ENCODE measurements around the gene C3orf85.

DNA sequence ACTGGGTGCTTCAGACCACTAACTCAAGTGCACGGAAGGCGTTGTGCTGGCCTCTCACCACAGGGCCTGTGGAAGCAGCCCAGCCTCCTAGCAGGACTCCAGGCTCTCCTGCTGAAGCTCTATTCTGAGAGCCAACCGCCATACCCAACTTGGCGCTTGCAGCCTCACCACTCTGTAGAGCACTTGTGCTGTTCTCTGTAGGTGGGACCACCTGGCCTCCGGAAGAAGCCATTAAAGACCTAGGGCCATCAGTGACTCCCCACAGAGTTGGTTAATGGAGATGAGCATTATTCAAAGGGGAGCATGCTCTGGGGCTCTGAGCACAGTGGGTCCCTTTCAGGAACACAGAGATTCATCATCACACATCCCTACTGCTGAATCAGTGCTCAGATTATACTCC, 50.9 kb downstream of the C3orf85 start:
- TF ChIP-seq, protein P1, sequence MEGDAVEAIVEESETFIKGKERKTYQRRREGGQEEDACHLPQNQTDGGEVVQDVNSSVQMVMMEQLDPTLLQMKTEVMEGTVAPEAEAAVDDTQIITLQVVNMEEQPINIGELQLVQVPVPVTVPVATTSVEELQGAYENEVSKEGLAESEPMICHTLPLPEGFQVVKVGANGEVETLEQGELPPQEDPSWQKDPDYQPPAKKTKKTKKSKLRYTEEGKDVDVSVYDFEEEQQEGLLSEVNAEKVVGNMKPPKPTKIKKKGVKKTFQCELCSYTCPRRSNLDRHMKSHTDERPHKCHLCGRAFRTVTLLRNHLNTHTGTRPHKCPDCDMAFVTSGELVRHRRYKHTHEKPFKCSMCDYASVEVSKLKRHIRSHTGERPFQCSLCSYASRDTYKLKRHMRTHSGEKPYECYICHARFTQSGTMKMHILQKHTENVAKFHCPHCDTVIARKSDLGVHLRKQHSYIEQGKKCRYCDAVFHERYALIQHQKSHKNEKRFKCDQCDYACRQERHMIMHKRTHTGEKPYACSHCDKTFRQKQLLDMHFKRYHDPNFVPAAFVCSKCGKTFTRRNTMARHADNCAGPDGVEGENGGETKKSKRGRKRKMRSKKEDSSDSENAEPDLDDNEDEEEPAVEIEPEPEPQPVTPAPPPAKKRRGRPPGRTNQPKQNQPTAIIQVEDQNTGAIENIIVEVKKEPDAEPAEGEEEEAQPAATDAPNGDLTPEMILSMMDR (IDR thresholded peaks at IDR 0.05) = no peak
- no peak for TF ChIP-seq EP300 (IDR thresholded peaks at IDR 0.05)

Measured in tibial nerve (tissue), 4 donors.